A549 (cell line): ENCODE results near the gene ZNF20.

Experiments used
- CBX2 ChIP-seq: fragments of 200-600 bp; sonication (generic); IDR thresholded peaks from 2 replicates; pipeline ENCODE4 v1.6.1; 2016; ENCODE audit warnings: low read depth, mild to moderate bottlenecking, borderline replicate concordance
- CHD2 ChIP-seq: fragments of 150-350 bp; IDR thresholded peaks from 2 replicates; pipeline ENCODE4 v1.6.1; 2014; ENCODE audit warnings: low read length; ENCODE audit not compliant: partially characterized antibody
- FOSL2 ChIP-seq, 2 experiments: fragments of 450-650 bp in 1 of 2; fragments of >200 bp in 1 of 2; sonication (Bioruptor Twin) in 1 of 2; formaldehyde crosslinking; IDR thresholded peaks; 2 replicates each; pipeline versions ENCODE4 v1.5.0 to v1.6.1; 2016 to 2020; ENCODE audit warnings: mild to moderate bottlenecking in 1 of 2, moderate library complexity in 1 of 2
- JUN ChIP-seq, 2 experiments: fragments of >200 bp; sonication (Bioruptor Twin); formaldehyde crosslinking; IDR thresholded peaks; 2 replicates in 1 of 2; 3 replicates in 1 of 2; pipeline ENCODE4 v1.6.1; 2016 to 2017
- KDM1A ChIP-seq: fragments of 200-600 bp; sonication (generic); IDR thresholded peaks from 2 replicates; pipeline ENCODE4 v1.6.1; 2016; ENCODE audit warnings: low read depth, mild to moderate bottlenecking
- KDM5A ChIP-seq: fragments of 200-600 bp; sonication (generic); IDR thresholded peaks from 2 replicates; pipeline ENCODE4 v1.6.1; 2016; ENCODE audit warnings: antibody characterized with exemption, mild to moderate bottlenecking
- MYC ChIP-seq: IDR thresholded peaks from 2 replicates; pipeline ENCODE4 v1.6.1; 2012; ENCODE audit warnings: mild to moderate bottlenecking, inconsistent platforms, low read length, improper control_type of control experiment, borderline replicate concordance
- POLR2A ChIP-seq: IDR thresholded peaks from 2 replicates; pipeline ENCODE4 v1.6.1; 2012; ENCODE audit warnings: mild to moderate bottlenecking, low read length
- TF ChIP-seq, protein P1 (sequence below): fragments of >200 bp; sonication (Bioruptor Twin); formaldehyde crosslinking; IDR thresholded peaks from 3 replicates; pipeline ENCODE4 v1.5.1; 2016
- TF ChIP-seq, protein P2 (sequence below): IDR thresholded peaks from 2 replicates; pipeline ENCODE4 v1.6.1; 2012
- TF ChIP-seq, protein P3 (sequence below): fragments of 150-350 bp; IDR thresholded peaks from 2 replicates; pipeline ENCODE4 v1.6.1; 2014; ENCODE audit warnings: low read depth, mild to moderate bottlenecking, low read length

GRCh38 chr19:12162882-12163806 lies 23.0 kb upstream of the ZNF20 start, which contains the start of gene ZNF136:
- TF ChIP-seq KDM5A (no peak), CHD2 (peak; percentile 84), CBX2 (no peak), JUN (IDR thresholded peaks at IDR 0.05) (no peak), MYC (no peak), FOSL2 (IDR thresholded peaks at IDR 0.05) (no peak), FOSL2 (CRISPR knock-in tag; IDR thresholded peaks at IDR 0.05) (no peak), POLR2A (no peak), KDM1A (no peak)
- TF ChIP-seq, protein P1, sequence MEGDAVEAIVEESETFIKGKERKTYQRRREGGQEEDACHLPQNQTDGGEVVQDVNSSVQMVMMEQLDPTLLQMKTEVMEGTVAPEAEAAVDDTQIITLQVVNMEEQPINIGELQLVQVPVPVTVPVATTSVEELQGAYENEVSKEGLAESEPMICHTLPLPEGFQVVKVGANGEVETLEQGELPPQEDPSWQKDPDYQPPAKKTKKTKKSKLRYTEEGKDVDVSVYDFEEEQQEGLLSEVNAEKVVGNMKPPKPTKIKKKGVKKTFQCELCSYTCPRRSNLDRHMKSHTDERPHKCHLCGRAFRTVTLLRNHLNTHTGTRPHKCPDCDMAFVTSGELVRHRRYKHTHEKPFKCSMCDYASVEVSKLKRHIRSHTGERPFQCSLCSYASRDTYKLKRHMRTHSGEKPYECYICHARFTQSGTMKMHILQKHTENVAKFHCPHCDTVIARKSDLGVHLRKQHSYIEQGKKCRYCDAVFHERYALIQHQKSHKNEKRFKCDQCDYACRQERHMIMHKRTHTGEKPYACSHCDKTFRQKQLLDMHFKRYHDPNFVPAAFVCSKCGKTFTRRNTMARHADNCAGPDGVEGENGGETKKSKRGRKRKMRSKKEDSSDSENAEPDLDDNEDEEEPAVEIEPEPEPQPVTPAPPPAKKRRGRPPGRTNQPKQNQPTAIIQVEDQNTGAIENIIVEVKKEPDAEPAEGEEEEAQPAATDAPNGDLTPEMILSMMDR: no peak
- TF ChIP-seq, protein P2, sequence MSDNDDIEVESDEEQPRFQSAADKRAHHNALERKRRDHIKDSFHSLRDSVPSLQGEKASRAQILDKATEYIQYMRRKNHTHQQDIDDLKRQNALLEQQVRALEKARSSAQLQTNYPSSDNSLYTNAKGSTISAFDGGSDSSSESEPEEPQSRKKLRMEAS: no peak; the same call in 1 of the 2 replicates
- TF ChIP-seq, protein P3, sequence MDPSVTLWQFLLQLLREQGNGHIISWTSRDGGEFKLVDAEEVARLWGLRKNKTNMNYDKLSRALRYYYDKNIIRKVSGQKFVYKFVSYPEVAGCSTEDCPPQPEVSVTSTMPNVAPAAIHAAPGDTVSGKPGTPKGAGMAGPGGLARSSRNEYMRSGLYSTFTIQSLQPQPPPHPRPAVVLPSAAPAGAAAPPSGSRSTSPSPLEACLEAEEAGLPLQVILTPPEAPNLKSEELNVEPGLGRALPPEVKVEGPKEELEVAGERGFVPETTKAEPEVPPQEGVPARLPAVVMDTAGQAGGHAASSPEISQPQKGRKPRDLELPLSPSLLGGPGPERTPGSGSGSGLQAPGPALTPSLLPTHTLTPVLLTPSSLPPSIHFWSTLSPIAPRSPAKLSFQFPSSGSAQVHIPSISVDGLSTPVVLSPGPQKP: no peak
